K562 treated with DMSO at 1 percent for 4 hours (cell line): ENCODE results near the gene NRXN2. TPM values are rescaled to one million over a fixed set of nuclear protein-coding genes. Genes with fewer than 3 reads are reported as not detected.

Experiments used
- total RNA-seq: library from RNA; unstranded; fragments of 300-600 nt; gene quantifications from 2 replicates; pipeline ENCODE4 v1.2.3, GENCODE V29; 2022; ENCODE audit not compliant: insufficient read depth

Gene NRXN2
- not detected in 2 replicates for total RNA-seq

GRCh38 chr11:64723117-64723906 is at the start of gene NRXN2:
Gene NRXN2 (minus strand): TSS chr11:64723197. CDS start chr11:64713699, 9,498 bp downstream.

GRCh38 chr11:64759722-64760719 is 37.0 kb upstream of the NRXN2 start, which contains the start of gene PYGM:
Gene PYGM (minus strand): TSS chr11:64759974. CDS start chr11:64759898, 76 bp downstream.

GRCh38 chr11:64743591-64744543 is 20.9 kb upstream of the NRXN2 start, which contains the start of gene RASGRP2:
Gene RASGRP2 (minus strand): TSS chr11:64744142. CDS start chr11:64742866, 1,276 bp downstream.

GRCh38 chr11:64590763-64591221 is 132.2 kb downstream of the NRXN2 start, which contains the start of gene SLC22A12:
Gene SLC22A12 (plus strand): TSS chr11:64591220. CDS start chr11:64591557, 337 bp downstream.

Other genes with a start within 250 kb of the NRXN2 start
- not detected in 2 replicates for gene SLC22A11, start 167.3 kb downstream of the NRXN2 start, total RNA-seq
- gene SLC22A12, start 132.0 kb downstream of the NRXN2 start, total RNA-seq = not detected in 2 replicates
- gene RASGRP2, start 20.9 kb upstream of the NRXN2 start, total RNA-seq = 10.1 and 12.5 TPM in 2 replicates
- 5.3 and 9.5 TPM in 2 replicates for gene PYGM, start 36.8 kb upstream of the NRXN2 start, total RNA-seq
- 148 and 194 TPM in 2 replicates for gene SF1, start 55.3 kb upstream of the NRXN2 start, total RNA-seq
- gene MAP4K2, start 80.0 kb upstream of the NRXN2 start, total RNA-seq = 11.2 and 18.1 TPM in 2 replicates
- 40.1 and 42.7 TPM in 2 replicates for gene MEN1, start 87.4 kb upstream of the NRXN2 start, total RNA-seq
- 5.1 and 15.3 TPM in 2 replicates for gene CDC42BPG, start 121.5 kb upstream of the NRXN2 start, total RNA-seq
- gene EHD1, start 155.4 kb upstream of the NRXN2 start, total RNA-seq = 46.2 and 57.9 TPM in 2 replicates
- 28.1 and 38.9 TPM in 2 replicates for gene ATG2A, start 194.0 kb upstream of the NRXN2 start, total RNA-seq
- gene PPP2R5B, start 201.5 kb upstream of the NRXN2 start, total RNA-seq = 8.5 and 13.9 TPM in 2 replicates
- gene GPHA2, start 212.7 kb upstream of the NRXN2 start, total RNA-seq = not detected in 2 replicates
- gene MAJIN, start 248.9 kb upstream of the NRXN2 start, total RNA-seq = not detected in 2 replicates